PC-9 (cell line): ENCODE data around the gene CCL16. TPM values are rescaled to one million over a fixed set of nuclear protein-coding genes. Genes with fewer than 3 reads are reported as not detected.

Source experiments
- BruUV-seq: library from RNA; stranded (reverse); fragments of 400-500 nt; replicated peaks from 2 replicates; lab custom pipeline; 2021; lab: Mats Ljungman, UMichigan
- CTCF ChIA-PET: fragments of 300-600 bp; sonication (Branson Sonifier 250); formaldehyde crosslinking; loops from one replicate; lab custom pipeline; 2022; ENCODE audit warnings: antibody characterized with exemption; lab: Charles Lee
- POLR2A ChIA-PET: fragments of 300-600 bp; sonication (Branson Sonifier 250); formaldehyde crosslinking; loops from one replicate; lab custom pipeline; 2022; ENCODE audit warnings: antibody characterized with exemption; ENCODE audit not compliant: unreplicated experiment; lab: Charles Lee
- DNase-seq, 2 experiments: peaks; one replicate each; pipeline versions ENCODE4 v3.0.0 to v3.0.0-alpha.2; 2015 to 2022; ENCODE audit warnings: mixed read lengths in 1 of 2
- H2AFZ ChIP-seq: fragments of 200-600 bp; sonication (generic); 2 replicates; pipeline ENCODE4 v1.8.1; 2017; ENCODE audit warnings: antibody characterized with exemption
- H3F3A ChIP-seq: fragments of 200-600 bp; sonication (generic); 2 replicates; pipeline ENCODE4 v1.8.1; 2017; ENCODE audit warnings: antibody characterized with exemption, mild to moderate bottlenecking, low read depth; ENCODE audit not compliant: insufficient read depth
- H3K27ac ChIP-seq: fragments of 200-600 bp; sonication (generic); 2 replicates; pipeline ENCODE4 v1.6.1; 2016; ENCODE audit warnings: mixed run types
- H3K27me3 ChIP-seq: fragments of 200-600 bp; sonication (generic); 2 replicates; pipeline ENCODE4 v1.6.1; 2016; ENCODE audit warnings: low read depth, mixed run types; ENCODE audit not compliant: insufficient read depth
- H3K36me3 ChIP-seq: fragments of 200-600 bp; sonication (generic); 2 replicates; pipeline ENCODE4 v1.6.1; 2016; ENCODE audit warnings: low read depth, mixed run types
- H3K4me1 ChIP-seq: fragments of 200-600 bp; sonication (generic); replicated peaks from 2 replicates; pipeline ENCODE4 v1.6.1; 2016; ENCODE audit warnings: mixed run types; ENCODE audit not compliant: insufficient read depth
- H3K4me2 ChIP-seq: fragments of 200-600 bp; sonication (generic); 2 replicates; pipeline ENCODE4 v1.6.1; 2017; ENCODE audit warnings: mixed run types
- H3K4me3 ChIP-seq: fragments of 200-600 bp; sonication (generic); 2 replicates; pipeline ENCODE4 v1.6.1; 2016; ENCODE audit warnings: mixed run types
- H3K79me2 ChIP-seq: fragments of 200-600 bp; sonication (generic); 2 replicates; pipeline ENCODE4 v1.6.1; 2017; ENCODE audit warnings: low read depth, mixed run types
- H3K9me2 ChIP-seq: fragments of 200-600 bp; sonication (generic); 2 replicates; pipeline ENCODE4 v1.8.1; 2017; ENCODE audit warnings: mild to moderate bottlenecking; ENCODE audit not compliant: insufficient read depth
- H3K9me3 ChIP-seq: fragments of 200-600 bp; sonication (generic); 2 replicates; pipeline ENCODE4 v1.8.1; 2016; ENCODE audit warnings: low read depth; ENCODE audit not compliant: insufficient read depth
- H4K20me1 ChIP-seq: fragments of 200-600 bp; sonication (generic); 2 replicates; pipeline ENCODE4 v1.8.1; 2017; ENCODE audit not compliant: insufficient read depth
- EZH2 ChIP-seq: fragments of 200-600 bp; sonication (generic); IDR thresholded peaks from 2 replicates; pipeline ENCODE4 v1.8.0; 2017; ENCODE audit warnings: antibody characterized with exemption, low read depth
- intact Hi-C: fragments of 100-400 bp; cut with micrococcal nuclease; formaldehyde crosslinking; loops from one replicate; pipeline ENCODE4 v1.10.0; 2022; ENCODE audit not compliant: unreplicated experiment
- total RNA-seq: library from RNA; stranded (reverse); gene quantifications from 2 replicates; pipeline ENCODE4 v1.2.3, GENCODE V29; 2021
- TF ChIP-seq, protein P1 (sequence below): fragments of 200-600 bp; sonication (generic); conservative IDR thresholded peaks from 2 replicates; pipeline ENCODE4 v1.6.1; 2017; ENCODE audit warnings: mixed run types, antibody characterized with exemption, mild to moderate bottlenecking, moderate library complexity

CCL16 gene
- total RNA-seq, 1 experiment from 2014 or later, result not detected

DNA sequence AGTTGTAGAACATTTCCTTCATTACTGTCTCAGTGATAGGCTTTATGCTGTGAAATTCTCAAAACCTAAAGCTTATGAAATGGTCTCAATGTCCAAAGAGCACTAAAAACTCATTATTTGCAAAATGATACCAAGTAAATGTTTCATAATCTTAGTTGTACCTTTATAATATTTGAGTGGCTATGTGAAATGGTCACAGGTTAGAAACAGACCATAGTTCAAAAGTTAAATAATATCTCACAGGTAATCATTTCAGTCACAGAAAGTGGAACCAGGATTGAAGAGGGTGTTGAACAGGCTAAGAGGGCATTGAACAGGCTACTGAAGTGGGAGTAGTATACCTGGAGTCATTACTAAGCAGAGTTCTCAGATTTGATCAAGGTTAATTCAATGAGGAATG lies 53.6 kb downstream of the CCL16 start:
- no peaks in the 10 kb centered on the region for H3K79me2 ChIP-seq
- intact Hi-C loops, result no loop called here
- H3K36me3 ChIP-seq, result no peaks in the 10 kb centered on the region
- H3K4me1 ChIP-seq, result no peaks in the 10 kb centered on the region
- H3F3A ChIP-seq, result no peaks in the 10 kb centered on the region
- BruUV-seq, result no TSS peak
- H3K27me3 ChIP-seq, result peaks cover 3% of the 10 kb centered on the region; the same call in 1 of the 2 replicates
- H3K27ac ChIP-seq, result no peak overlapping the region
- ChIA-PET POLR2A (no interaction called here), CTCF (no interaction called here)
- H4K20me1 ChIP-seq, result no peaks in the 10 kb centered on the region
- TF ChIP-seq EZH2, result no peak
- TF ChIP-seq, protein P1, sequence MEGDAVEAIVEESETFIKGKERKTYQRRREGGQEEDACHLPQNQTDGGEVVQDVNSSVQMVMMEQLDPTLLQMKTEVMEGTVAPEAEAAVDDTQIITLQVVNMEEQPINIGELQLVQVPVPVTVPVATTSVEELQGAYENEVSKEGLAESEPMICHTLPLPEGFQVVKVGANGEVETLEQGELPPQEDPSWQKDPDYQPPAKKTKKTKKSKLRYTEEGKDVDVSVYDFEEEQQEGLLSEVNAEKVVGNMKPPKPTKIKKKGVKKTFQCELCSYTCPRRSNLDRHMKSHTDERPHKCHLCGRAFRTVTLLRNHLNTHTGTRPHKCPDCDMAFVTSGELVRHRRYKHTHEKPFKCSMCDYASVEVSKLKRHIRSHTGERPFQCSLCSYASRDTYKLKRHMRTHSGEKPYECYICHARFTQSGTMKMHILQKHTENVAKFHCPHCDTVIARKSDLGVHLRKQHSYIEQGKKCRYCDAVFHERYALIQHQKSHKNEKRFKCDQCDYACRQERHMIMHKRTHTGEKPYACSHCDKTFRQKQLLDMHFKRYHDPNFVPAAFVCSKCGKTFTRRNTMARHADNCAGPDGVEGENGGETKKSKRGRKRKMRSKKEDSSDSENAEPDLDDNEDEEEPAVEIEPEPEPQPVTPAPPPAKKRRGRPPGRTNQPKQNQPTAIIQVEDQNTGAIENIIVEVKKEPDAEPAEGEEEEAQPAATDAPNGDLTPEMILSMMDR, result no peak
- H3K4me2 ChIP-seq, result no peak overlapping the region
- H3K4me3 ChIP-seq, result no peak overlapping the region
- H2AFZ ChIP-seq, result no peak overlapping the region
- H3K9me2 ChIP-seq, result no peaks in the 10 kb centered on the region
- no peak for DNase-seq
- no peaks in the 10 kb centered on the region for H3K9me3 ChIP-seq

Other genes starting within 250 kb of the CCL16 start
- gene RASL10B, start 249.9 kb downstream of the CCL16 start, total RNA-seq, result 0.11 and 0.20 TPM in 2 replicates
- not detected in 2 replicates for gene GAS2L2, start 228.3 kb downstream of the CCL16 start, total RNA-seq
- not detected in 2 replicates for gene C17orf50, start 220.6 kb downstream of the CCL16 start, total RNA-seq
- gene MMP28, start 185.9 kb downstream of the CCL16 start, total RNA-seq, result 2.8 and 6.4 TPM in 2 replicates
- 187 and 202 TPM in 2 replicates for gene TAF15, start 172.0 kb downstream of the CCL16 start, total RNA-seq
- gene HEATR9, start 112.6 kb downstream of the CCL16 start, total RNA-seq, result not detected in 2 replicates
- gene CCL5, start 101.1 kb downstream of the CCL16 start, total RNA-seq, result not detected in 2 replicates
- 14.5 and 15.5 TPM in 2 replicates for gene RDM1, start 50.7 kb downstream of the CCL16 start, total RNA-seq
- not detected in 2 replicates for gene LYZL6, start 37.8 kb downstream of the CCL16 start, total RNA-seq
- gene CCL14, start 5.2 kb upstream of the CCL16 start, total RNA-seq, result not detected in 2 replicates
- not detected in 2 replicates for gene CCL15, start 20.1 kb upstream of the CCL16 start, total RNA-seq
- not detected in 2 replicates for gene CCL23, start 36.5 kb upstream of the CCL16 start, total RNA-seq
- gene CCL18, start 82.8 kb upstream of the CCL16 start, total RNA-seq, result not detected in 2 replicates
- not detected in 2 replicates for gene CCL3, start 108.6 kb upstream of the CCL16 start, total RNA-seq
- gene CCL4, start 122.3 kb upstream of the CCL16 start, total RNA-seq, result not detected in 2 replicates
- gene TBC1D3B, start 195.1 kb upstream of the CCL16 start, total RNA-seq, result 13.8 and 18.6 TPM in 2 replicates
- not detected in 2 replicates for gene CCL3L1, start 215.3 kb upstream of the CCL16 start, total RNA-seq
- gene CCL4L2, start 229.6 kb upstream of the CCL16 start, total RNA-seq, result not detected in 2 replicates